SK-N-SH (cell line): ENCODE data around the gene NTRK3.

Experiments used
- CTCF ChIP-seq: fragments of 200-600 bp; sonication (generic); IDR thresholded peaks from 2 replicates; pipeline ENCODE4 v1.6.1; 2017; ENCODE audit warnings: antibody characterized with exemption, mild to moderate bottlenecking, moderate library complexity
- EP300 ChIP-seq, 2 experiments: IDR thresholded peaks; 2 replicates each; pipeline versions ENCODE4 v1.4.0 to v1.6.1; 2012; ENCODE audit warnings: borderline replicate concordance in 1 of 2, low read depth in 1 of 2, low read length in 1 of 2
- EZH2phosphoT487 ChIP-seq: fragments of 200-600 bp; sonication (generic); IDR thresholded peaks from 2 replicates; pipeline ENCODE4 v1.6.1; 2017; ENCODE audit warnings: low read depth, mixed run types, mild to moderate bottlenecking, antibody characterized with exemption, moderate library complexity, borderline replicate concordance
- FOSL2 ChIP-seq: IDR thresholded peaks from 2 replicates; pipeline ENCODE4 v1.4.0; 2012; ENCODE audit warnings: low read depth, mild to moderate bottlenecking, moderate library complexity, borderline replicate concordance
- MAX ChIP-seq: IDR thresholded peaks from 2 replicates; pipeline ENCODE4 v1.4.0; 2012; ENCODE audit warnings: low read depth
- NFIC ChIP-seq: IDR thresholded peaks from 2 replicates; pipeline ENCODE4 v1.4.0; 2012; ENCODE audit warnings: borderline replicate concordance
- POLR2AphosphoS5 ChIP-seq: IDR thresholded peaks from 2 replicates; pipeline ENCODE4 v1.6.1; 2012; ENCODE audit warnings: low read depth, low read length
- RCOR1 ChIP-seq: fragments of 150-350 bp; IDR thresholded peaks from 2 replicates; pipeline ENCODE4 v1.6.1; 2017; ENCODE audit warnings: antibody characterized with exemption, low read length
- REST ChIP-seq: IDR thresholded peaks from 2 replicates; pipeline ENCODE4 v1.6.1; 2012; ENCODE audit warnings: mild to moderate bottlenecking, low read depth, low read length, moderate library complexity
- RFX5 ChIP-seq: IDR thresholded peaks from 2 replicates; pipeline ENCODE4 v1.6.1; 2012; ENCODE audit warnings: mild to moderate bottlenecking, improper control_type of control experiment, low read length
- TEAD4 ChIP-seq: IDR thresholded peaks from 2 replicates; pipeline ENCODE4 v1.4.0; 2012; ENCODE audit warnings: mild to moderate bottlenecking, borderline replicate concordance; ENCODE audit not compliant: insufficient read depth
- USF1 ChIP-seq: IDR thresholded peaks from 2 replicates; pipeline ENCODE4 v1.4.0; 2012; ENCODE audit warnings: low read depth, borderline replicate concordance
- USF2 ChIP-seq: fragments of 150-350 bp; IDR thresholded peaks from 2 replicates; pipeline ENCODE4 v1.6.1; 2017; ENCODE audit warnings: antibody characterized with exemption, low read length, low read depth, borderline replicate concordance

GRCh38 chr15:88089024-88089620 is 167.4 kb downstream of the NTRK3 start:
- TF ChIP-seq FOSL2 (no peak), EP300 (IDR thresholded peaks at IDR 0.05; ENCODE audit: borderline replicate concordance in 1 of 2, low read depth in 1 of 2, low read length in 1 of 2) (no peak), RCOR1 (no peak), POLR2AphosphoS5 (no peak), EZH2phosphoT487 (no peak), CTCF (no peak), REST (no peak), USF2 (no peak), USF1 (no peak), MAX (no peak), NFIC (no peak), RFX5 (no peak), TEAD4 (no peak)
